AG04450 (cell line): ENCODE measurements around the gene PDZD4. TPM values are rescaled to one million over a fixed set of nuclear protein-coding genes. Genes with fewer than 3 reads are reported as not detected.

Experiments
- CTCF ChIA-PET: fragments of 300-600, 350-600 bp; formaldehyde crosslinking; extraction: SDS; loops from one replicate; lab custom pipeline; 2022; ENCODE audit warnings: antibody characterized with exemption, inconsistent platforms; lab: Charles Lee
- POLR2A ChIA-PET: fragments of 350-600 bp; formaldehyde crosslinking; extraction: SDS; loops from one replicate; lab custom pipeline; 2021; ENCODE audit warnings: antibody characterized with exemption, inconsistent platforms; lab: Yijun Ruan, JAX
- DNase-seq: peaks from one replicate; pipeline ENCODE4 v3.0.0-alpha.2; 2011; ENCODE audit warnings: low read depth, low spot score
- H3K27ac ChIP-seq: one replicate; pipeline ENCODE4 v1.5.1; 2012; ENCODE audit warnings: low read depth, low read length, control low read depth
- H3K27me3 ChIP-seq: one replicate; pipeline ENCODE4 v1.6.0; 2012; ENCODE audit warnings: low read length; ENCODE audit not compliant: control insufficient read depth, insufficient read depth
- H3K4me3 ChIP-seq: 2 replicates; pipeline ENCODE4 v1.5.1; 2011; ENCODE audit warnings: mild to moderate bottlenecking, low read depth, low read length, control low read depth
- H3K9me3 ChIP-seq: 2 replicates; pipeline ENCODE4 v1.5.1; 2012; ENCODE audit warnings: low read length; ENCODE audit not compliant: control insufficient read depth, insufficient read depth
- CTCF ChIP-seq: IDR thresholded peaks from 2 replicates; pipeline ENCODE4 v1.5.1; 2011; ENCODE audit warnings: low read depth, low read length, control low read depth, inconsistent platforms
- polyA plus RNA-seq: library from polyadenylated mRNA; depleted of rRNA; stranded (reverse); fragments of >200 nt; gene quantifications from 2 replicates; pipeline ENCODE4 v1.2.3, GENCODE V29; 2011

The PDZD4 gene
- polyA plus RNA-seq, 1 experiment: 0.04 TPM

DNA sequence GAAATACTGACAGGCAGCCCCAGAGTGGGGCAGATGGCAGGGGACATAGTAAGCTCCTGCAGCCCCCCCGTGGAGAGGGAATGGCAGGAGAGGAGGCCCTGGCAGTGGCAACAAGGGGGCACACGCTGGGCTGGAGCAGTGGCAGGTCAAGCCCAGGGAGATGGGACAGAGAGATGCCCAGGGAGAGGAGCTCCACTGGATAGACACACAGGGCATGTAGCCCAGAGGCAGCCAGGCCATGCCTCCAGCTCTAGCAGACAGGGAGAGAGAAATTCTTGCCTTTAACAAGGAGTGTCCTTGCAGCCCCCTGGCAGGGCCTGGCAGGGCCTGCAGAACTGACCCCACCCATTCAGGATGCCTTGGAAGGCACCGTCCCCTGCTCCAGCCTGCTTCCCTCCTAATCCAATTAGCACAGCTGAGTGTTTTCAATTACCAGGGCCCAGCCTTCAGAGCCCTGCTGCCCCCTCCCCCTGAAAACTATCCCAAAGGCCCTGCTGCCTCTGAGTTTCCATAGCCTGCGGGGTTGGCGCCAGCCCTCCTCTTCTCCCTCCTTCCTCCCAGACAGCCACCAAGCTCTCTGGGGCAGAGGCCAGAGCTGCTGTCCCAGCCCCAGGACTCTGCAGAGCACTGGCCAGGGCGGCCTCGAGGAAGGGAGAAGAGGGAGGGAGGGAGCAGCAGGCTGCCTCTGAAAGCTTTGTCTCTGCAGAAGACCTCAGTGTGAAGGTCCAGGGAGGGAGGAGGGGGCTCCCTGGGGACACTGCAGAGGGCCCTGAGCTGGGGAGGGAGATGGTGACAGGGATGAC, 43.1 kb upstream of the PDZD4 start:
- Histone ChIP-seq H3K4me3 (no peak overlapping the region), H3K9me3 (no peaks in the 10 kb centered on the region), H3K27me3 (peaks cover 6% of the 10 kb centered on the region), H3K27ac (no peak overlapping the region)
- POLR2A ChIA-PET: no interaction called here
- CTCF ChIA-PET: no interaction called here
- no peak for DNase-seq
- no peak for TF ChIP-seq CTCF

- CTCF ChIA-PET: no interaction called here
- POLR2A ChIA-PET: no interaction called here
- H3K27me3 ChIP-seq: peaks cover 2% of the 10 kb centered on the region
- DNase-seq: no peak
- no peak for TF ChIP-seq CTCF
- H3K9me3 ChIP-seq: no peaks in the 10 kb centered on the region
- no peak overlapping the region for H3K27ac ChIP-seq
- H3K4me3 ChIP-seq: no peak overlapping the region
These were observed 41.9 kb upstream of the PDZD4 start for GRCh38 chrX:153871946-153872878.

- POLR2A ChIA-PET: no interaction called here
- no peak for TF ChIP-seq CTCF
- H3K4me3 ChIP-seq: no peak overlapping the region
- no peaks in the 10 kb centered on the region for H3K9me3 ChIP-seq
- CTCF ChIA-PET: no interaction called here
- DNase-seq: no peak
- no peak overlapping the region for H3K27ac ChIP-seq
- peaks cover 2% of the 10 kb centered on the region for H3K27me3 ChIP-seq
These were observed 41.1 kb upstream of the PDZD4 start for GRCh38 chrX:153871451-153871850.

GRCh38 chrX:153870791-153871360, 40.5 kb upstream of the PDZD4 start:
- CTCF ChIA-PET: no interaction called here
- TF ChIP-seq CTCF: no peak
- Histone ChIP-seq H3K27me3 (peaks cover 2% of the 10 kb centered on the region), H3K9me3 (no peaks in the 10 kb centered on the region), H3K27ac (no peak overlapping the region), H3K4me3 (no peak overlapping the region)
- DNase-seq: no peak
- POLR2A ChIA-PET: no interaction called here
